HepG2 (cell line): ENCODE measurements around the gene C1orf198. TPM values are rescaled to one million over a fixed set of nuclear protein-coding genes. Genes with fewer than 3 reads are reported as not detected.

Experiments
- ATAC-seq: fragments of 200-7000 bp; cut with Tn5 transposase; 3 replicates; pipeline ENCODE4 v1.9.1; 2020; ENCODE audit warnings: mild to moderate bottlenecking, moderate library complexity
- BruUV-seq: library from RNA; stranded (reverse); fragments of 400-500 nt; replicated peaks from 2 replicates; lab custom pipeline; 2021; lab: Mats Ljungman, UMichigan
- CTCF ChIA-PET: fragments of 300-600 bp; formaldehyde crosslinking; extraction: SDS; loops from one replicate; lab custom pipeline; 2021; ENCODE audit warnings: low total read pairs, inconsistent platforms, low intra/inter-chr PET ratio; lab: Yijun Ruan, JAX
- POLR2A ChIA-PET: fragments of 350-600 bp; sonication (Branson Sonifier 250); formaldehyde crosslinking; loops from one replicate; lab custom pipeline; 2020; ENCODE audit warnings: antibody characterized with exemption, inconsistent platforms; lab: Yijun Ruan, JAX
- DNase-seq: peaks from one replicate; pipeline ENCODE4 v3.0.0-alpha.2; 2015; ENCODE audit warnings: low spot score
- FAIRE-seq: peaks from 3 replicates; lab custom pipeline; 2011; peaks lifted over from hg19 to GRCh38; lab: Jason Lieb, UNC
- H2AFZ ChIP-seq: one replicate; pipeline ENCODE4 v1.6.1; 2011; ENCODE audit warnings: low read length, inconsistent platforms
- H3K27ac ChIP-seq: fragments of 300-600 bp; 3 replicates; pipeline ENCODE4 v1.8.0; 2011; ENCODE audit warnings: mixed run types, mild to moderate bottlenecking, mixed read lengths, low read length, inconsistent platforms; ENCODE audit not compliant: insufficient read depth; ENCODE audit errors: extremely low read length
- H3K27me3 ChIP-seq, 2 experiments: fragments of 200-600 bp in 1 of 2; 2 replicates in 1 of 2; 3 replicates in 1 of 2; pipeline versions ENCODE4 v1.6.0 to v1.8.0; 2011; ENCODE audit warnings: low read length in 2 of 2, mild to moderate bottlenecking in 2 of 2, moderate library complexity in 2 of 2, inconsistent platforms in 1 of 2; ENCODE audit not compliant: insufficient read depth in 2 of 2, control insufficient read depth in 1 of 2
- H3K36me3 ChIP-seq, 2 experiments: fragments of 200-600 bp in 1 of 2; replicated peaks in 1 of 2; 2 replicates in 1 of 2; 3 replicates in 1 of 2; pipeline versions ENCODE4 v1.5.1 to v1.8.0; 2011; ENCODE audit warnings: low read length in 2 of 2, inconsistent platforms in 1 of 2; ENCODE audit not compliant: insufficient read depth in 2 of 2, control insufficient read depth in 1 of 2
- H3K4me1 ChIP-seq: 2 replicates; pipeline ENCODE4 v1.5.1; 2012; ENCODE audit warnings: low read length, inconsistent platforms; ENCODE audit not compliant: insufficient read depth
- H3K4me2 ChIP-seq: 2 replicates; pipeline ENCODE4 v1.6.0; 2011; ENCODE audit warnings: low read depth, low read length, inconsistent platforms
- H3K4me3 ChIP-seq, 3 experiments: fragments of 200-600 bp in 1 of 3; sonication (generic), shearing (Covaris generic) in 1 of 3; replicated peaks in 1 of 3; 2 replicates each; pipeline ENCODE4 v1.5.1; 2011 to 2016; ENCODE audit warnings: low read length in 3 of 3, inconsistent platforms in 2 of 3, low read depth in 2 of 3, mild to moderate bottlenecking in 2 of 3, control low read depth in 1 of 3, mixed read lengths in 1 of 3; ENCODE audit not compliant: insufficient read depth in 1 of 3
- H3K79me2 ChIP-seq: one replicate; pipeline ENCODE4 v1.6.1; 2011; ENCODE audit warnings: low read length, inconsistent platforms; ENCODE audit not compliant: insufficient read depth
- H3K9ac ChIP-seq: 2 replicates; pipeline ENCODE4 v1.6.0; 2011; ENCODE audit warnings: mild to moderate bottlenecking, low read depth, low read length, inconsistent platforms; ENCODE audit not compliant: insufficient read depth
- H3K9me3 ChIP-seq: 2 replicates; pipeline ENCODE4 v1.5.1; 2012; ENCODE audit warnings: mild to moderate bottlenecking, low read length
- H4K20me1 ChIP-seq: 2 replicates; pipeline ENCODE4 v1.6.0; 2011; ENCODE audit warnings: inconsistent platforms, mild to moderate bottlenecking, low read length, moderate library complexity; ENCODE audit not compliant: insufficient read depth
- STAT6 ChIP-seq: sonication (generic); formaldehyde crosslinking; IDR thresholded peaks from 2 replicates; pipeline ENCODE4 v1.4.0; 2020; ENCODE audit warnings: missing genetic modification reagents, mild to moderate bottlenecking, borderline replicate concordance
- ZFP36 ChIP-seq: fragments of 150-350 bp; IDR thresholded peaks from 2 replicates; pipeline ENCODE4 v1.6.1; 2018; ENCODE audit warnings: borderline replicate concordance, low read length, low read depth; ENCODE audit not compliant: partially characterized antibody
- ZNF235 ChIP-seq: sonication (generic); formaldehyde crosslinking; IDR thresholded peaks from 2 replicates; pipeline ENCODE4 v1.8.1; 2023; ENCODE audit warnings: mild to moderate bottlenecking, missing genetic modification reagents, borderline replicate concordance
- ZNF24 ChIP-seq: fragments of 450-650 bp; IDR thresholded peaks from 2 replicates; pipeline ENCODE4 v1.6.1; 2017; ENCODE audit warnings: antibody characterized with exemption, mild to moderate bottlenecking
- ZNF343 ChIP-seq: sonication (generic); formaldehyde crosslinking; IDR thresholded peaks from 2 replicates; pipeline ENCODE4 v1.4.0; 2020; ENCODE audit warnings: mild to moderate bottlenecking, missing genetic modification reagents
- WGBS: methylation state at CpG from one replicate; pipeline ENCODE4 v1.1.6; 2017; ENCODE audit warnings: low lambda C conversion rate; 5-methylcytosine and 5-hydroxymethylcytosine counted together
- in situ Hi-C: cut with HindIII; loops from 2 replicates; pipeline ENCODE4 v1.10.0; 2017; ENCODE audit warnings: low pct_unique_long_range_greater_than_20kb; ENCODE audit not compliant: extremely low pct_ligation_motif_present
- intact Hi-C: fragments of 100-400 bp; cut with micrococcal nuclease; formaldehyde crosslinking; loops from one replicate; pipeline ENCODE4 v1.10.0; 2022; ENCODE audit not compliant: unreplicated experiment
- polyA plus RNA-seq, 8 experiments: library from polyadenylated mRNA; depleted of rRNA in 3 of 8; stranded (reverse) in 7 of 8; unstranded in 1 of 8; fragments of >200 nt; fragmentation: Illumina TruSeq in 4 of 8; extraction: Trizol in 4 of 8; gene quantifications; 2 replicates each; pipeline versions ENCODE4 v1.2.1 to v1.2.3, GENCODE V29; 2011 to 2016; ENCODE audit warnings: low read depth in 4 of 8, missing spikeins in 1 of 8, mixed read lengths in 1 of 8; ENCODE audit not compliant: insufficient read depth in 1 of 8
- total RNA-seq, 5 experiments: library from RNA; depleted of rRNA; stranded (reverse); fragments of >200 nt; fragmentation: Illumina TruSeq; extraction: Trizol; gene quantifications; 2 replicates each; pipeline ENCODE4 v1.2.3, GENCODE V29; 2016; ENCODE audit warnings: low read depth in 1 of 5
- TF ChIP-seq, protein P1 (sequence below): sonication (generic); formaldehyde crosslinking; conservative IDR thresholded peaks from 2 replicates; pipeline ENCODE4 v1.8.0; 2022; ENCODE audit warnings: low read depth, missing genetic modification reagents

C1orf198 gene
- total and polyA plus RNA-seq, 2 of the 13 experiments (the other 11 are each of a cell fraction or from before 2014, with no cell fraction given) = 12.7 to 13.4 TPM

- in situ Hi-C loops = no loop called here
- no peak for DNase-seq
- 96% methylated on average over 2 of the region's 2 CpGs for WGBS
- peaks cover 2% of the 10 kb centered on the region; the same call in 1 of the 2 replicates for H3K4me1 ChIP-seq
- no peak for TF ChIP-seq ZFP36
- TF ChIP-seq STAT6 (CRISPR knock-in tag) = no peak
- no peak for TF ChIP-seq ZNF24
- no peak for TF ChIP-seq ZNF343 (CRISPR knock-in tag)
- TF ChIP-seq ZNF235 (CRISPR knock-in tag) = no peak
- TF ChIP-seq, protein P1, sequence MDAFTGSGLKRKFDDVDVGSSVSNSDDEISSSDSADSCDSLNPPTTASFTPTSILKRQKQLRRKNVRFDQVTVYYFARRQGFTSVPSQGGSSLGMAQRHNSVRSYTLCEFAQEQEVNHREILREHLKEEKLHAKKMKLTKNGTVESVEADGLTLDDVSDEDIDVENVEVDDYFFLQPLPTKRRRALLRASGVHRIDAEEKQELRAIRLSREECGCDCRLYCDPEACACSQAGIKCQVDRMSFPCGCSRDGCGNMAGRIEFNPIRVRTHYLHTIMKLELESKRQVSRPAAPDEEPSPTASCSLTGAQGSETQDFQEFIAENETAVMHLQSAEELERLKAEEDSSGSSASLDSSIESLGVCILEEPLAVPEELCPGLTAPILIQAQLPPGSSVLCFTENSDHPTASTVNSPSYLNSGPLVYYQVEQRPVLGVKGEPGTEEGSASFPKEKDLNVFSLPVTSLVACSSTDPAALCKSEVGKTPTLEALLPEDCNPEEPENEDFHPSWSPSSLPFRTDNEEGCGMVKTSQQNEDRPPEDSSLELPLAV (CRISPR knock-in tag) = no peak
- TF ChIP-seq, all 625 proteins: peak for 0
- CTCF ChIA-PET = no interaction called here
- Histone ChIP-seq H3K9me3 (no peaks in the 10 kb centered on the region), H2AFZ (no peak overlapping the region), H3K36me3 (peaks cover 2 to 10% of the 10 kb centered on the region in 2 experiments; a peak in 2 of 5 replicates), H3K4me3 (no peak overlapping the region), H3K27me3 (no peaks in the 10 kb centered on the region; a peak in 1 of 5 replicates), H3K27ac (no peak overlapping the region), H3K79me2 (no peaks in the 10 kb centered on the region), H3K4me2 (no peak overlapping the region), H3K9ac (no peak overlapping the region), H4K20me1 (no peaks in the 10 kb centered on the region)
- ATAC-seq (no peak), FAIRE-seq (no peak)
- POLR2A ChIA-PET = no interaction called here
- no TSS peak for BruUV-seq
- intact Hi-C loops = no loop called here
Measured at GRCh38 chr1:230906226-230906625, 37.9 kb upstream of the C1orf198 start.
